Body of pancreas (tissue), 4 donors: Measurements from ENCODE around the gene SH2D5.

Experiments used
- CTCF ChIP-seq, 7 experiments: fragments of 450-650 bp in 4 of 7; fragments of 200-600 bp in 3 of 7; sonication (generic) in 3 of 7; IDR thresholded peaks; one replicate each; pipeline ENCODE4 v1.5.1; 2016 to 2019; ENCODE audit warnings: antibody characterized with exemption in 7 of 7
- POLR2A ChIP-seq, 3 donors: fragments of 450-650 bp; IDR thresholded peaks; one replicate each; pipeline ENCODE4 v1.6.1; 2016; ENCODE audit warnings: antibody characterized with exemption in 3 of 3, mild to moderate bottlenecking in 2 of 3

- TF ChIP-seq POLR2A (IDR thresholded peaks at IDR 0.05) (no peak), CTCF (IDR thresholded peaks at IDR 0.05) (no peak)
These were observed 61.6 kb downstream of the SH2D5 start for GRCh38 chr1:20670936-20671335.
